Measurements from ENCODE around the gene HHATL.

The HHATL gene

DNA sequence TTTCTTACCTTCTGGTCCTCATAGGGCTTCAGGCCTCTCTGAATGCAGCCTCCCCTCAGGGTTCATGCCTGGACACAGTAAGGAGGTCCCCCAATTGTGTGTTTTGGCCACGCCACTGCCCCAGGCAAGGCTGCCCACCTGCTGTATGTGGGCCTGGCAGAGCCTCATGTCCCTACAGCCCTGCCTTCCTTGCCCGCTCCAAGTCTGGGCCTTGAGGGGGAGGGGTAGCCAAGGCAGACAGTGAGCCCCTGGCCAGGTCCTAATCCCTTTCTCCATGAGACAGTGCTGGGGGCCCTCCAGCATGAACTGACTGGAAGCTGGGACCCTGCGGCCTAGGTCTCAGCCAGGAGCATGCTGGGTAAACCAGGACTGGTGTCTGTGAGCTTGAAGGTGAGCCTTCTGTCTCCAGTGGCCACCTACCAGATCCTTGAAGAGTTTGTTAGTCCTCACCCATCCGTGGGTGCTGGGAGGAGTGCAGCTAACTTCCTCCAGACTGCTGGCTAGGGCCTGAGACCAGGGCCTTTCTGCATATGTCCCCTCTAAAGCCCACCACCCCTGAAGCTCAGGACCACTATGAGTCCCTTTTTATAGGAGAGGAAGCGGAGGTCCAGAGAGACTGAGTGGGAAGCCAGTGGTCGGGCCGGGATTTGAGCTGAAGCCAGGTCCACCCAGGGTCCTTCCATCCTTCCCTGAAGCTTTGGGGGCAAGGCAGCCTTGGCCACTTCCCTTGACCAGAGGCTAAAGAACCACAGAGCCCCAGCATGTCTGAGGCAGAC, 40.4 kb downstream of the HHATL start:
- DNase-seq: no peak

DNA sequence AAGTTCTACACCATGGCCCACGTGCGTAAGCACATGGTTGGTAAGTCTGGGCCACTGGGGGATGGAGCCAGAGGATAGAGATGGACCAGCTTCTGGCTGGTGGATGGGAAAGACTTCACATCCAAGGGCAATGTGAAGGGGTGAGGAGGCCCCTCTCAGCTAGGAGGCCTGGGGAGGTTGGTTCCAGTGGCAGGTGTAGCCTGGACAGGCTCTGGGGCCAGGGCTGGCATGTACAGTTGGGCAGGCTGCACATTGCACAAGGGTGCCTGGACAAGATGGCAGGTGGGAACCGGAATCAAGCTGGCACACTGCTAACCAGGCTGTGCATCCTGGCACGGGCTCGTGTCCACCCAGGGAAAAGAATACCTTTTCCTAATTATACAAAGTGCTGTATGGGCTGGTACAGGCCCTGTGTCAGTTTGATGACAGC, 41.0 kb downstream of the HHATL start:
- no peak for DNase-seq

DNA sequence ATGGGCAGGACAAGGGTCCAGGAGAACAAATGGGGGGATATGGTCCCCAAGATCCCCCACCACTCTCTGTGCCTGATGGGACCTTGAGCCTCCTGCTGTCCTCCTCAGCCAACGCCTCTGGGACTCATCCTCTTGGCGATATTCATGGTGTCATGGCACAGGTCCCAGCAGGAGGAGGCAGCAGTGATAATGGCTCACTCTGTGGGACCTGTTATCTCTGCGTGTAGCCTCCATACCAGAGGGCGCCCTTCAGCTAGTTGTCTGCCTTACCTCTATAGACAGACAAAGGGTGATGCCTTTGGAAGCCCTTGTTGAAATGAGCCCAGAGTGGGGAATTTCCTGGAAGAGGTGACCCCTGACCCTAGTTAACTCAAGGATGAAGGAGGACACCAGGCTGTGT, 41.7 kb downstream of the HHATL start:
- DNase-seq: no peak

- no peak for DNase-seq
These were observed 42.4 kb downstream of the HHATL start for GRCh38 chr3:42660131-42660715.

DNA sequence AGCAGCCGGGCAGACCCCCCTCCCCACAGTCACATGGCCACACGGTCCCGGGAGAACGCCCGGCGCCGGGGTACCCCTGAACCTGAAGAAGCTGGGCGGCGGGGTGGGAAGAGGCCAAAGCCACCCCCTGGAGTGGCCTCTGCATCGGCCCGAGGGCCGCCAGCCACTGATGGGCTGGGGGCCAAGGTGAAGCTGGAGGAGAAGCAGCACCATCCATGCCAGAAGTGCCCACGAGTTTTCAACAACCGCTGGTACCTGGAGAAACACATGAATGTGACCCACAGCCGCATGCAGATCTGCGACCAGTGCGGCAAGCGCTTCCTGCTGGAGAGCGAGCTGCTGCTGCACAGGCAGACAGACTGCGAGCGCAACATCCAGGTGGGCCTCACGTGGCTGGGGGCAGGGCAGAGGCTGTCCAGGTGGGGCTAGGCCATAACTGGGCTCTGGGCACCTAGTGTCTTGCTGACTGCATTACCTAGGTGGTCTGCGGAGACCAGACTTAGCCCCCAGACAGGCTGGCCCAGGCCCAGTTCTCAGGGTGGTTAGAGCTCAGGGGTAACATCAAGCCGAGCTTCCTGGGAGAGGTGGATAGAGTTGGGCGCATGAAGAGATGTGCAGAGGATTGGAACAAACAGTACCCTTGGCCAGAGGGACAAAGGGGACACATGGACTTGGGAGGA, 43.0 kb downstream of the HHATL start:
- no peak for DNase-seq

GRCh38 chr3:42658771-42659390, 43.7 kb downstream of the HHATL start:
- DNase-seq: no peak

DNA sequence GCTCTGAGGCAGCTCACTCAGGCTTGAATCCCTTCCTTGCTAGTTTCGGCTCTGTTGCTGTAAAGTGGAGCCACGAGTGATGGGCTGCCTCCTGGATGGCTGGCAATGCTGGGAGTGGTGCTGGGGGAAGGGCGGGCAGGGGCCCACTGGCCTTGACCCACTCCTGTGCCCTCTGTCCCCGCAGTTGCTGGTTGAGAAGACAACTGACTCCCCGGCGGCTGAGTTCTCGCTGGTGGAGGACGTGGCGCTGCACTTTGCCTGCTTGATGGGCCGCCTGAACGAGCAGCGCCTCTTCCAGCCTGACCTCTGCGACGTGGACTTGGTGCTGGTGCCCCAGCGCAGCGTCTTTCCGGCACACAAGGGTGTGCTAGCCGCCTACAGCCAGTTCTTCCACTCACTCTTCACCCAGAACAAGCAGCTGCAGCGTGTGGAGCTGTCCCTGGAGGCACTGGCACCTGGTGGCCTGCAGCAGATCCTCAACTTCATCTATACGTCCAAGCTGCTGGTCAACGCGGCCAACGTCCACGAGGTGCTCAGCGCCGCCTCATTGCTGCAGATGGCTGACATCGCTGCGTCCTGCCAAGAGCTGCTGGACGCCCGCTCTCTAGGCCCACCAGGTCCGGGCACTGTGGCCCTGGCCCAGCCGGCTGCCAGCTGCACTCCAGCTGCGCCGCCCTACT, 44.4 kb downstream of the HHATL start:
- no peak for DNase-seq

DNA sequence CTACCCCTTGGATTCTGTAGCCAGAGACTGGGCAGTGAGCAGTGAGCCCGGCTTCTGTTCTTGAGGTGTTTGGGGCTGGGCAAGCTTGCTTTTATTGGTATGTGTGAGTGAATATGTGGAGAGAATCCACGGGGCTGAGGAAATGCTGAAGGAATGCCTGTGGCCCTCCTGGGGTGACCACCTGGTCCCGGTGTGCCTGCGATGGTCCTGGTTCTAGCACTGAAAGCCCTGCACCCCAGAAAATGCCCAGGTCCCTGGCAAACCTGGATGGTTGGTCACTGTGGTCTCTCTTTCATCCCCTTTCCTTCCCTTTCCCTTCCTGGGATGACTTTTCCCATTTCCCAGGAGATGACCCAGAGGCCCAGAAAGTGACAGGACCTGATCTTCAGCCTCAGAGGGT, 44.9 kb downstream of the HHATL start:
- no peak for DNase-seq

GRCh38 chr3:42656680-42657610, 45.7 kb downstream of the HHATL start:
- no peak for DNase-seq

- no peak for DNase-seq
These were observed 46.5 kb downstream of the HHATL start for GRCh38 chr3:42655980-42656679.

DNA sequence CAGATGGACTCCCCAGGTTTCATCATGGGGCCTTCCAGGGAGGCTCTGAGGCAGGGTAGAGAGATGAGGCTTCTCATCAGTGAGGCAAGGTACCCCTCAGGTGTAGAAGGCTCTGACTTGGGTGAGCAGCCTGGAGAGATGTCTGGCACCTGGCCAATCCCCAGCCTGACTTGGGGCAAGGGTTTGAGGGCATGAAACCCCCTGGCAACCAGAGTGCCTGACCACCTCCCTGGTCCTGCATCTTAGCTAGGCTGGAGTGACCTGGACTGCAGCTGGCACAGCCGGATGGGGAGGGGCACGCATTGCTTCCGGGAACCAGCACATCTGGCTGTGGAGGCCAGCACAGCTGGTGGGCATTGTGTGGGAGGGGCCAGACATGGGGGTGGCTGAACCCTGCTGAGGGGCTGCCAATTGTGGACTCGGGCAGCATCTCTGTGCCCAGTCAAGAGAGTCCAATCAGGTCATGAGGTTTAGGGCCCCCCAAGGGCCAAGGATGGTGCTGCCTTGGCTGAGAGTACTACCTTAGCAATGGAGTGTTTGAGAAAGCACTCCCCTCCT, 47.2 kb downstream of the HHATL start:
- DNase-seq: peak; percentile 72

DNA sequence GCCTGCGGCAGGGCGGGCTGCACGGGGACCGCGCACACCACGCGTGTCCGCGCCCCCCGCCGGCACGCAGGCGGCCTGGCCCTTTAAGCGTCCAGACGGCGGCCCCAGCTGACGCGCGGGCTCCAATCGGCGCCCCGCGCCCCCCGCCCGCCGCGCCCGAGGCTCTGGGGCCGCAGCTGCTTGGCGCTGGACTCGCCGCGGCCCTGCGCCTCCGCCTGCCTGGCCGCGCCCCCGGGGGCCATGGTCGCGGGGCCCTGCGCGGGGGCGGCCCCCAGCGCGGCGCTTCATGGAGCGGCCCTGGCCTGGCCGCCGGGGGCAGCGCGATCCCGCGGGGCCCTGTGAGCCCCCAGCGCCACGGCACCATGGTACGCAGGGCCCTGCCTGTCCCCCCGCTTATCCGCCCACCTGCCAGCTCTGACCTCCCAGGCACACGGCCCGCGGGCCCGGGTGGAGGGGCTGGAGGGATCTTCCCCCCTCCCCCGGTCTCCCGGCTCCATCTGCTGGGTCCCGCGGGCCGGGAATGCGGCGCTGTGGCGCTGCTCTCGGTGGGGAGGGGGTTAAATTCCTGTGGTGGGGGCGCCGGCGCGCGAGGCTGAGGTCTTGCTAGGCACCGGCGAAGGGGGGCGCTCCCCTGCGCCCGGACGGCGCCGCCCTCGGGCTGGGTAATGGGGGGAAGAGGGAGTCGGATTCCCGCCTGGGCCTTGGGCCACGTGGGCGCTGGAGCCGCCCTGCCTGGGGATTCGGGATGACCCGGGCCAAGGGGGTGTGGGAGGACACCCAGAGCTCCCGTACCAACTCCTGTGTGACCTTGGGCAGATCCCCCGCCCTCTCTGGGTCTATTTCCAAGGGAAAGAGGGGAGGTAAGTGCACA, 48.0 kb downstream of the HHATL start:
- DNase-seq: peak; percentile 75

GRCh38 chr3:42653560-42654330, 48.9 kb downstream of the HHATL start, which contains the start of gene ZBTB47:
TSS of gene ZBTB47 (plus strand) at chr3:42653697. CDS start at chr3:42658356, 4,659 bp downstream.
- peak; percentile 71 for DNase-seq

DNA sequence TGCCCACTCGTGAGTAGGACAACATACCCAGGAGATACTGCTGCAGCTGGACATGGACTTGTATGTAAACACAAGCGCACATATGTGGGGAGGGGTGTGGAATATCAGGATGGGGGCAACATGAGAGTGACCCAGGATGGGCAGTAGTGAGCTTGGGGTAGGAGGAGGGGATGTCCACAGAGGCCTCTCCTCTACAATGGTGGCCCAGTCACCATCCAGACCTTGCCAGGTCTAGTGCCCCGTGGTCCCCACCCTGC, 49.4 kb downstream of the HHATL start:
- DNase-seq: no peak

GRCh38 chr3:42652611-42653302, 49.8 kb downstream of the HHATL start:
- DNase-seq: peak; percentile 66

DNA sequence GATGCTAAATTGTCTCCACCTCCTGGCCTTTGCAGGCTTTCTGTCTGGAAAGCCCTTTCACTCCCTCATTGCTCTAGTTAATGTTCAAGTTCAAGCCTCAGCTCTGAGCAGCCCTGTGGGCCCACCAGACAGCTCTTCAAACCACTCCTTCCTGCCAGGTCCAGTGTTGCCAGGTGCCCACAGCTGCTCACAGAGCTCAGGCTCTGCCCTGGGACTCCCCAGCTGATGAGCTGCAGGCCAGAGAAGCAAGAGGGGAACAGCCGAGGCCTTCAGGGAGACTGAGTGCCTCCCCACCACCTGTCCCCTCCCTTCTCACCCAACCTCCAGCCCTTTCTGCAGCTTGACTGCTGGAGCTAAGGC, 50.4 kb downstream of the HHATL start:
- DNase-seq: no peak

- no peak for DNase-seq
These were observed 51.1 kb downstream of the HHATL start for GRCh38 chr3:42651248-42652091.

- no peak for DNase-seq
These were observed 52.8 kb downstream of the HHATL start for GRCh38 chr3:42649783-42650182.

Measured in femur (tissue), 1 donor.